Calu3 (cell line): ENCODE measurements around the gene IFI27L1. TPM values are rescaled to one million over a fixed set of nuclear protein-coding genes. Genes with fewer than 3 reads are reported as not detected.

Source experiments
- BruUV-seq: library from RNA; stranded (reverse); fragments of 400-500 nt; replicated peaks from 2 replicates; lab custom pipeline; 2021; lab: Mats Ljungman, UMichigan
- CTCF ChIA-PET: fragments of 300-600 bp; sonication (Branson Sonifier 250); formaldehyde crosslinking; loops from one replicate; lab custom pipeline; 2022; ENCODE audit warnings: antibody characterized with exemption; lab: Charles Lee
- DNase-seq: peaks from one replicate; pipeline ENCODE4 v3.0.0; 2022
- H3K27ac Mint-ChIP-seq: one replicate; pipeline ENCODE4 v1.8.0; 2022; ENCODE audit warnings: mixed read lengths; ENCODE audit not compliant: unreplicated experiment
- H3K27me3 Mint-ChIP-seq: one replicate; pipeline ENCODE4 v1.8.0; 2022; ENCODE audit warnings: mixed read lengths; ENCODE audit not compliant: unreplicated experiment
- H3K36me3 Mint-ChIP-seq: one replicate; pipeline ENCODE4 v1.8.0; 2022; ENCODE audit warnings: mild to moderate bottlenecking, moderate library complexity, mixed read lengths; ENCODE audit not compliant: insufficient read depth, unreplicated experiment
- H3K4me1 Mint-ChIP-seq: one replicate; pipeline ENCODE4 v1.8.0; 2022; ENCODE audit warnings: mild to moderate bottlenecking, low read depth, mixed read lengths; ENCODE audit not compliant: unreplicated experiment
- H3K4me3 Mint-ChIP-seq: one replicate; pipeline ENCODE4 v1.8.0; 2022; ENCODE audit warnings: mild to moderate bottlenecking, low read depth, moderate library complexity, mixed read lengths; ENCODE audit not compliant: unreplicated experiment
- H3K9me3 Mint-ChIP-seq: one replicate; pipeline ENCODE4 v1.8.0; 2022; ENCODE audit warnings: low read depth, mixed read lengths; ENCODE audit not compliant: unreplicated experiment
- intact Hi-C: fragments of 100-400 bp; cut with micrococcal nuclease; formaldehyde crosslinking; loops from one replicate; pipeline ENCODE4 v1.10.0; 2022; ENCODE audit not compliant: unreplicated experiment
- total RNA-seq: library from RNA; stranded (reverse); gene quantifications from 2 replicates; pipeline ENCODE4 v1.2.3, GENCODE V29; 2022
- TF ChIP-seq, protein P1 (sequence below): fragments of 200-600 bp; IDR thresholded peaks from one replicate; pipeline ENCODE4 v1.8.0; 2022; ENCODE audit warnings: antibody characterized with exemption; ENCODE audit not compliant: unreplicated experiment

The IFI27L1 gene
- total RNA-seq, 1 experiment from 2014 or later = 17.7 TPM

DNA sequence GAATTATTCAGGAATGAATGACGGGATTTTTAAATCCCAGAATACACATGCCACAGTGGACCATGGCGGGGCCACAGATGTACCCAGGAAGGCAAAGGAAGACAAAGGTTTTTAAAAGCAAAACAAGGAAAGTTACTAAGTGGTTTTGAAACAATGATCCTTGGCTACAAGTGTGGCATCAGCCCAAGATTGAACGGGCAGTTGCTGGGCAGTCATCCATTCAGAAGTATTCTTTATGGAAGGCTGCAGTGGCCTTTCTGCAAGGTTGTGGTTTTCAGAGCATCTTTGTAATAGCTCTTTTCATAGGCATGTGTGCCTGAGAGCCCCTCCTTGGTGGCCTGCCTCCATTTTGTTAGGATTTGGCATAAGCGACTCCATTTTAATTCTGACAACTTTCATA, 16.0 kb downstream of the IFI27L1 start:
- BruUV-seq = no TSS peak
- CTCF ChIA-PET = interaction anchor here (0.6 to 0.7 kb wide), 2 partner anchors 421 to 866 kb away, joined by 3 to 5 read pairs; no protein-coding TSS in a partner anchor
- no peaks in the 10 kb centered on the region for H3K27me3 Mint-ChIP-seq
- TF ChIP-seq, protein P1, sequence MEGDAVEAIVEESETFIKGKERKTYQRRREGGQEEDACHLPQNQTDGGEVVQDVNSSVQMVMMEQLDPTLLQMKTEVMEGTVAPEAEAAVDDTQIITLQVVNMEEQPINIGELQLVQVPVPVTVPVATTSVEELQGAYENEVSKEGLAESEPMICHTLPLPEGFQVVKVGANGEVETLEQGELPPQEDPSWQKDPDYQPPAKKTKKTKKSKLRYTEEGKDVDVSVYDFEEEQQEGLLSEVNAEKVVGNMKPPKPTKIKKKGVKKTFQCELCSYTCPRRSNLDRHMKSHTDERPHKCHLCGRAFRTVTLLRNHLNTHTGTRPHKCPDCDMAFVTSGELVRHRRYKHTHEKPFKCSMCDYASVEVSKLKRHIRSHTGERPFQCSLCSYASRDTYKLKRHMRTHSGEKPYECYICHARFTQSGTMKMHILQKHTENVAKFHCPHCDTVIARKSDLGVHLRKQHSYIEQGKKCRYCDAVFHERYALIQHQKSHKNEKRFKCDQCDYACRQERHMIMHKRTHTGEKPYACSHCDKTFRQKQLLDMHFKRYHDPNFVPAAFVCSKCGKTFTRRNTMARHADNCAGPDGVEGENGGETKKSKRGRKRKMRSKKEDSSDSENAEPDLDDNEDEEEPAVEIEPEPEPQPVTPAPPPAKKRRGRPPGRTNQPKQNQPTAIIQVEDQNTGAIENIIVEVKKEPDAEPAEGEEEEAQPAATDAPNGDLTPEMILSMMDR = no peak
- DNase-seq = no peak
- no peaks in the 10 kb centered on the region for H3K9me3 Mint-ChIP-seq
- H3K4me3 Mint-ChIP-seq = no peak overlapping the region
- intact Hi-C loops = no loop called here
- no peak overlapping the region for H3K27ac Mint-ChIP-seq
- no peaks in the 10 kb centered on the region for H3K4me1 Mint-ChIP-seq
- H3K36me3 Mint-ChIP-seq = no peaks in the 10 kb centered on the region

DNA sequence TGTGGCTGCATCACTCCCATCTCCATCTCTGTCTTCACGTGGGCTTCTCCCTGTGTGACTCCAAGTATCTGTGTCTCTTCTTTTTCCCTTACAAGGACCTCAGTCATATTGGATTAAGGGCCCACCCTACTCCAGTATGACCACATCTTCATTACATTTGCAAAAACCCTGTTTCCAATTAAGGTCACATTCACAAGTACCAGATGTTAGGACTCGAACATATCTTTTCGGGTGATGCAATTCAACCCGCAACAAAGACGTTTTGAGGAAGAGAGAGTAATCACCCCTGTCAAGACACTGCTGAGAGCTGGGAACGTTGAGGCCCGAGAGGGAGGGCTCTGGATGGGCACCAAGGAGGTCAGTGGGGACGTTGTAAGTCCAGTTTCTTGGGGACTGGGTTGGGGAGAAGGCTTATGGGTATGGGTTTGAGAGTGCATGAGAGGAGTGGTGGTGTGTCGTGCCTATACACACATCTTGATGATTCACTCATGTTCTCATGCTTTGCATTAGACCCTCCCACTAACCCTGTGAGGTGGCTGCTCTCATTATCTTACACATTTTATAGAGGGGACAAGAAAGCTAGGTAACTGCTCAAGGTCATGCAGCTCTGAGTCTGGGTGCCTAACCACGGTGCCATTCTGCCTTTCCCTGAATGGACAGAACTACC, 17.3 kb downstream of the IFI27L1 start:
- H3K4me3 Mint-ChIP-seq = no peak overlapping the region
- no peaks in the 10 kb centered on the region for H3K27me3 Mint-ChIP-seq
- intact Hi-C loops = no loop called here
- H3K4me1 Mint-ChIP-seq = no peaks in the 10 kb centered on the region
- CTCF ChIA-PET = no interaction called here
- TF ChIP-seq, protein P1 = no peak
- H3K27ac Mint-ChIP-seq = no peak overlapping the region
- BruUV-seq = no TSS peak
- no peak for DNase-seq
- H3K9me3 Mint-ChIP-seq = no peaks in the 10 kb centered on the region
- H3K36me3 Mint-ChIP-seq = no peaks in the 10 kb centered on the region

DNA sequence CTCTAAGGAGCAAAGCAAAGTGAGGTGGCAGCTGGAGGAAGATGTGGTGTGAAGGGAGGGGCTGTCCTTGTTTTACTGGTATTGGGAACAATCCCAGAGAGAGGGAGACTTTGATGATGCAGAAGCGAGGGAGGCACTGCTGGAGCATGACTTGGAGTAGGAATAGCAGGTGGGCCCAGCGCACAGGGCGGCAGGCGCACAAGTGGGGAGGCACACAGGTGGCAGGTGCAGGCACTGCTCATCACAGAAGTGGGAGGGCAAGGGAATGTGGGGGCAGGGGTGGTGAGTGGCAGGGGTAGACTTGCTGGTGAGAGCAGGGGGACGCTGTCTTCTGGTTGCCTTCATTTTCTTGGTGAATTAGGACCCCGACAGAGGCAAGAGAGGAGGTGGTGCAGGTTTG, 17.9 kb downstream of the IFI27L1 start:
- TF ChIP-seq, protein P1 = no peak
- no peak overlapping the region for H3K4me3 Mint-ChIP-seq
- BruUV-seq = no TSS peak
- CTCF ChIA-PET = interaction anchor here (1.0 kb wide), 1 partner anchor 12 kb away, joined by 4 read pairs; the partner anchor contains the start of gene IFI27
- no peaks in the 10 kb centered on the region for H3K27me3 Mint-ChIP-seq
- DNase-seq = no peak
- H3K36me3 Mint-ChIP-seq = no peaks in the 10 kb centered on the region
- intact Hi-C loops = no loop called here
- no peaks in the 10 kb centered on the region for H3K4me1 Mint-ChIP-seq
- no peak overlapping the region for H3K27ac Mint-ChIP-seq
- H3K9me3 Mint-ChIP-seq = no peaks in the 10 kb centered on the region

DNA sequence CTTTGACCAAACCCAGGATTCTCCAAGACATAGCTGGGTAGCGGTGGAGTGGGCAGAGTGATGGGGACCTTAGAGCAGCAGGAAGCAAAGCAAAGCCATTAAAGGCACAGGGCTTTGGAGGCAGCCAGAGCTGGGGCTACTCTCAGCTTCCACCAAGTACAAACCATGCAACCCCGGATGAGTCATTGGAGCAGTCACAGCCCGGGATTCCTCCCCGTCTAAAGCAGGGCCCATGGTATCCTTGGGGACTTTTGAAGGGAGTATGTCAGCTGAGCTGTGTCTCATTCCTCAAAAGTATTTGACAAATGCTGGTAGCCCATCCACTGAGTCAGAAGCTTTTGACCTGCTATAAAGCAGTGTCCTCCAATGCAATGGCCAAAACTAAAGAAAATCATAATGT, 19.7 kb downstream of the IFI27L1 start:
- H3K27ac Mint-ChIP-seq = no peak overlapping the region
- no TSS peak for BruUV-seq
- intact Hi-C loops = no loop called here
- no peak for DNase-seq
- CTCF ChIA-PET = no interaction called here
- H3K36me3 Mint-ChIP-seq = no peaks in the 10 kb centered on the region
- TF ChIP-seq, protein P1 = no peak
- no peaks in the 10 kb centered on the region for H3K4me1 Mint-ChIP-seq
- no peak overlapping the region for H3K4me3 Mint-ChIP-seq
- H3K27me3 Mint-ChIP-seq = no peaks in the 10 kb centered on the region
- no peaks in the 10 kb centered on the region for H3K9me3 Mint-ChIP-seq
